ENCODE data around the gene IFI16. TPM values are rescaled to one million over a fixed set of nuclear protein-coding genes. Genes with fewer than 3 reads are reported as not detected.

The IFI16 gene
- total RNA-seq: 173 and 174 TPM in 2 replicates

DNA sequence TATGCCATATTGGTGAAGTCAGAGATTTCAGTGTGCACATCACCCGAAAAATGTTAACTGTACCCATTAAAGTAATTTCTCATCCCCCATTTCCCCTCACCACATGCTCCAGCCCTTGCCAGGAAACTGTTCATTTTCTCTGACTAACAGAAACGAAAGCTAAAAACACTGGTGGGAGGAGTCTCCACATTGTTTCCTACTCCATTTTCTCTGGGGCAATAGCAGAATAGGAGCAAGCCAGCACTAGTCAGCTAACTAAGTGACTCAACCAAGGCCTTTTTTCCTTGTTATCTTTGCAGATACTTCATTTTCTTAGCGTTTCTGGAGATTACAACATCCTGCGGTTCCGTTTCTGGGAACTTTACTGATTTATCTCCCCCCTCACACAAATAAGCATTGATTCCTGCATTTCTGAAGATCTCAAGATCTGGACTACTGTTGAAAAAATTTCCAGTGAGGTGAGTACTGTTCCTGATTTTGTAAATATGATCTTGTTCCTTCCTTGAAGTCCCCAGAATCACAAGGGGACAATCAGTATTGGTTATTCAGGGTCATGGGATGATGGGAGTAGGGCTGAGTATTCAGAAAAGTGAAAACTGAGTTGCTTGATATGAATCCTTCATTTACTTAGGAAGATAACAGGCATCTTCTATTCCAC, at the start of gene IFI16:
Gene IFI16, plus strand, starts transcription at position 204 of the 658 bp plus-strand sequence. CDS start 4,774 bp downstream, outside the sequence.

DNA sequence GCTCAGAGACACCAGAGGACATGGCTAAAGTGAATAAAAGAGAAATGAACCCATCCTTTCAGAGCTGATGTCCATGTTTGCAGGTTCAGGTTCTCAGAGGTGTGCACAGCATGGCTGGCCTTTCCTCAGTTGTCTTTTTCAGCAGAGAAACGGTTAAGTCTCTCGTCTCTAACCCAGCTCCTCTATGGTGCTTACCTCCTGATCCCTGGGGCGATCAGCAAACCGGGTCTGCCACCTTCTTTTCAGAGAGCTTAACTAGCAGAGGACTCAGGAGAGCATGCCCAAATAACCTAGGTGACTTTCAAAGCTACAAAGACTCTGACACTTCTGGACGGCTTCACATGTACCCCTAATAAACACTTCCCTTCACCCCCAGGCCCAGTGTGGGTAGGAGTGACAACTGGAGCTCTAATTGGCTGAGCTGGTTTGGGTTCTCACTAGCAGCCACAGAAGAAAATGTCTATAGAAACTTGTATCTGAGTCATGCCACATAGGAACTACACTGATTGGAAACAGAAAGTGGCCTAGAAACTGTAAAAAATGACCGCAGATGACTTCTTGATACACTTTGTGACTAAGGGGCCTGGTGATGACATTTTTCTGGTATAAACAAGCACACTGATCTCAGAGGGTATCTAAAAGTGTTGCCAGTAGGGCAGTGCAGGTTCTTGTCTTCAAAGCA, 66.9 kb downstream of the IFI16 start, which contains the start of gene AIM2:
Gene AIM2, minus strand, starts transcription at position 329 of the 682 bp plus-strand sequence. CDS start 3,267 bp downstream, outside the sequence.

Other genes with a start within 250 kb of the IFI16 start
- gene OR6N1, start 237.7 kb upstream of the IFI16 start, total RNA-seq: not detected in 2 replicates
- not detected in 2 replicates for gene OR6N2, start 228.7 kb upstream of the IFI16 start, total RNA-seq
- gene MNDA, start 178.6 kb upstream of the IFI16 start, total RNA-seq: not detected in 2 replicates
- gene PYHIN1, start 78.4 kb upstream of the IFI16 start, total RNA-seq: not detected in 2 replicates
- gene AIM2, start 66.9 kb downstream of the IFI16 start, total RNA-seq: not detected in 2 replicates
- 0.30 TPM in 1 of 2 replicates, not detected in the other for gene CADM3, start 161.7 kb downstream of the IFI16 start, total RNA-seq
- not detected in 2 replicates for gene ACKR1, start 195.0 kb downstream of the IFI16 start, total RNA-seq